Hindlimb muscle (tissue), 1 donor: ENCODE results near the gene SNX2. TPM values are rescaled to one million over a fixed set of nuclear protein-coding genes. Genes with fewer than 3 reads are reported as not detected.
"Not testable (repeated sequence)": the region's sequence is repeated elsewhere in the genome, so short reads cannot be mapped to it uniquely, and the experiment has no call there.

ENCODE experiments used
- DNase-seq: peaks from one replicate; pipeline ENCODE4 v3.0.0-alpha.2; 2013
- polyA plus RNA-seq: library from polyadenylated mRNA; unstranded; fragments of 120-200 nt; gene quantifications from one replicate; pipeline ENCODE4 v1.2.1, GENCODE V29; 2013; ENCODE audit not compliant: insufficient read length

The SNX2 gene
- polyA plus RNA-seq, 1 donor: 50.2 TPM

GRCh38 chr5:122844910-122845228 is 70.0 kb downstream of the SNX2 start:
- no peak for DNase-seq

- peak; percentile 84 for DNase-seq
These were observed 70.6 kb downstream of the SNX2 start, which contains the start of gene SNX24 for GRCh38 chr5:122845229-122846050. Gene SNX24, plus strand, starts transcription at chr5:122845613. Its CDS starts 21 bp downstream, at chr5:122845634.

- no peak for DNase-seq
These were observed 71.2 kb downstream of the SNX2 start for GRCh38 chr5:122846051-122846550.

GRCh38 chr5:122847687-122848081 is 72.8 kb downstream of the SNX2 start:
- DNase-seq: no peak

GRCh38 chr5:122849771-122850170 is 74.9 kb downstream of the SNX2 start:
- no peak for DNase-seq

GRCh38 chr5:122857538-122857937 is 82.7 kb downstream of the SNX2 start:
- not testable (repeated sequence) for DNase-seq

- DNase-seq: no peak
These were observed 83.6 kb downstream of the SNX2 start for GRCh38 chr5:122858451-122858850.

- no peak for DNase-seq
These were observed 88.4 kb downstream of the SNX2 start for GRCh38 chr5:122863240-122863639.

- DNase-seq: no peak
These were observed 88.8 kb downstream of the SNX2 start for GRCh38 chr5:122863721-122864120.

GRCh38 chr5:122864400-122864799 is 89.5 kb downstream of the SNX2 start:
- no peak for DNase-seq

- DNase-seq: no peak
These were observed 90.0 kb downstream of the SNX2 start for GRCh38 chr5:122864842-122865241.

- DNase-seq: no peak
These were observed 95.5 kb downstream of the SNX2 start for GRCh38 chr5:122870219-122870856.

GRCh38 chr5:122871661-122872060 is 96.8 kb downstream of the SNX2 start:
- DNase-seq: no peak

GRCh38 chr5:122874179-122874875 is 99.4 kb downstream of the SNX2 start:
- no peak for DNase-seq

- no peak for DNase-seq
These were observed 102.6 kb downstream of the SNX2 start for GRCh38 chr5:122877518-122877917.

GRCh38 chr5:122879076-122879475 is 104.2 kb downstream of the SNX2 start:
- DNase-seq: no peak

Other genes with a start within 250 kb of the SNX2 start
- 13.0 TPM for gene SNX24, start 70.5 kb downstream of the SNX2 start, polyA plus RNA-seq